SH-SY5Y (cell line): ENCODE results near the gene SPATA33.

ENCODE experiments used
- GATA2 ChIP-seq: IDR thresholded peaks from 2 replicates; pipeline ENCODE4 v1.6.1; 2011; ENCODE audit warnings: mild to moderate bottlenecking, low read depth, low read length
- GATA3 ChIP-seq: IDR thresholded peaks from 2 replicates; pipeline ENCODE4 v1.6.1; 2011; ENCODE audit warnings: low read depth, mild to moderate bottlenecking, low read length, moderate library complexity

DNA sequence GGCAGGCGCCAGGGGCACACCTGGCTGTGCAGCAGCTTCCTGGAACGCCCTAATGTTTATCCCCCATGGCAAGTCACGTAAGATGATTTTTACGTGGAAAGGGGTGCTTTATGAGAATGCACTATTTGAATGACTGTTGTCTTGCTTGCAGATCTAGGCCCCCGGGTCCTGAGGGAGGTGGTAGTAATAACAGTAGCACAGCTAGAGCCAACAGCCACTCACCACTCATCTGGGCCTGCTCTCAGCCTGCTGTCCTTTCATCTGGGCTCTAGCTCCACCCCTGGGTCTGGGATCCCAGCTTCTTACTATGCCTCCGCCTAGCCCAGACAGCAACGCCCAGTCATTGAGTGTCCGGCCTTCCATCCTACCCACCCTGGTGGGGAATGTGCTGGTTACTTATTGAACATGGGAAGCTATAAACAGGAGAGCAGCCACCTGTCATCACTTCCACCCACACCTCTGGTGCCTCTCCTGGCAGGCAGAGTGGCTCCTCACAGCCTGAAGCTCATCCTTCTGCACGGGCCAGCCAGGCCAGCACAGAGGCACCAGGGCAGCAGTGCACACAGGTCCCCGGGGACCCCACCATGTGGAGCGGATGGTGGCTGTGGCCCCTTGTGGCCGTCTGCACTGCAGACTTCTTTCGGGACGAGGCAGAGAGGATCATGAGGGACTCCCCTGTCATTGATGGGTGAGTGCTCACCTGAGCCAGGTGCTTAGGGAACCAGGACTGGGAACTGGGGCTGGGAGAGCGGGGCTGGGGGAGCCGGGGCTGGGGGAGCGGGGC lies 27.6 kb upstream of the SPATA33 start:
- TF ChIP-seq GATA3 (no peak), GATA2 (no peak)
